ENCODE measurements around the gene ATG9B. TPM values are rescaled to one million over a fixed set of nuclear protein-coding genes. Genes with fewer than 3 reads are reported as not detected.

Gene ATG9B
- polyA plus RNA-seq, 1 experiment = 0.06 TPM

DNA sequence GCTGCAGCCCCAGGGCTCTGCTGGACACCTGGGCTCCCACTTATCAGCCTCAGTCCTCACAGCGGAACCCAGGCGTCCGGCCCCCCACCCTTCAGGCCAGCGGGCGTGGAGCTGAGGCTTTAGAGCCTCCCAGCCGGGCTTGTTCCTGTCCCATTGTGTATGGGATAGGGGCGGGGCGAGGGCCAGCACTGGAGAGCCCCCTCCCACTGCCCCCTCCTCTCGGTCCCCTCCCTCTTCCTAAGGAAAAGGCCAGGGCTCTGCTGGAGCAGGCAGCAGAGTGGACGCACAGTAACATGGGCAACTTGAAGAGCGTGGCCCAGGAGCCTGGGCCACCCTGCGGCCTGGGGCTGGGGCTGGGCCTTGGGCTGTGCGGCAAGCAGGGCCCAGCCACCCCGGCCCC lies 30.8 kb downstream of the ATG9B start:
- H3K27ac ChIP-seq (ENCODE audit: low read depth, low read length) = no peak overlapping the region
- ChIA-PET POLR2A (no interaction called here), CTCF (interaction anchor here (1.3 to 2.2 kb wide), 5 partner anchors 8 to 95 kb away, joined by 5 to 12 read pairs (median 8); no protein-coding TSS in a partner anchor)
- H3K4me3 ChIP-seq (ENCODE audit: low read depth, low read length) = no peak overlapping the region
- TF ChIP-seq, protein P1, sequence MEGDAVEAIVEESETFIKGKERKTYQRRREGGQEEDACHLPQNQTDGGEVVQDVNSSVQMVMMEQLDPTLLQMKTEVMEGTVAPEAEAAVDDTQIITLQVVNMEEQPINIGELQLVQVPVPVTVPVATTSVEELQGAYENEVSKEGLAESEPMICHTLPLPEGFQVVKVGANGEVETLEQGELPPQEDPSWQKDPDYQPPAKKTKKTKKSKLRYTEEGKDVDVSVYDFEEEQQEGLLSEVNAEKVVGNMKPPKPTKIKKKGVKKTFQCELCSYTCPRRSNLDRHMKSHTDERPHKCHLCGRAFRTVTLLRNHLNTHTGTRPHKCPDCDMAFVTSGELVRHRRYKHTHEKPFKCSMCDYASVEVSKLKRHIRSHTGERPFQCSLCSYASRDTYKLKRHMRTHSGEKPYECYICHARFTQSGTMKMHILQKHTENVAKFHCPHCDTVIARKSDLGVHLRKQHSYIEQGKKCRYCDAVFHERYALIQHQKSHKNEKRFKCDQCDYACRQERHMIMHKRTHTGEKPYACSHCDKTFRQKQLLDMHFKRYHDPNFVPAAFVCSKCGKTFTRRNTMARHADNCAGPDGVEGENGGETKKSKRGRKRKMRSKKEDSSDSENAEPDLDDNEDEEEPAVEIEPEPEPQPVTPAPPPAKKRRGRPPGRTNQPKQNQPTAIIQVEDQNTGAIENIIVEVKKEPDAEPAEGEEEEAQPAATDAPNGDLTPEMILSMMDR (IDR thresholded peaks at IDR 0.05; ENCODE audit: low read depth, low read length) = no peak
- H3K27me3 ChIP-seq (ENCODE audit: control insufficient read depth, insufficient read depth, low read length) = peaks cover 7% of the 10 kb centered on the region
- H3K9me3 ChIP-seq (ENCODE audit: control insufficient read depth, insufficient read depth, low read length) = peaks cover 17% of the 10 kb centered on the region
- DNase-seq (ENCODE audit: low read depth, low spot score) = no peak

DNA sequence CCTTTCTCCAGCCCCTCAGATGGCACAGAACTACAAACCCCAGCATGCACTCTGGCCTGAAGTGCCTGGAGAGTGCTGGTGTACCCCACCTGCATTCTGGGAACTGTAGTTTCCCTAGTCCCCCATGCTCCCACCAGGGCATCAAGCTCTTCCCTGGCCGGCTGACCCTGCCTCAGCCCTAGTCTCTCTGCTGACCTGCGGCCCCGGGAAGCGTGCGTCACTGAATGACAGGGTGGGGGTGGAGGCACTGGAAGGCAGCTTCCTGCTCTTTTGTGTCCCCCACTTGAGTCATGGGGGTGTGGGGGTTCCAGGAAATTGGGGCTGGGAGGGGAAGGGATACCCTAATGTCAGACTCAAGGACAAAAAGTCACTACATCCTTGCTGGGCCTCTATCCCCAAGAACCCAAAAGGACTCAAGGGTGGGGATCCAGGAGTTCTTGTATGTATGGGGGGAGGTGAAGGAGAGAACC lies 31.4 kb downstream of the ATG9B start:
- TF ChIP-seq, protein P1 (IDR thresholded peaks at IDR 0.05; ENCODE audit: low read depth, low read length) = no peak
- ChIA-PET POLR2A (no interaction called here), CTCF (interaction anchor here (1.5 to 4.5 kb wide), 3 partner anchors 26 to 95 kb away, joined by 3 to 46 read pairs (median 8); no protein-coding TSS in a partner anchor)
- Histone ChIP-seq H3K27ac (ENCODE audit: low read depth, low read length) (no peak overlapping the region), H3K4me3 (ENCODE audit: low read depth, low read length) (no peak overlapping the region), H3K9me3 (ENCODE audit: control insufficient read depth, insufficient read depth, low read length) (peaks cover 17% of the 10 kb centered on the region), H3K27me3 (ENCODE audit: control insufficient read depth, insufficient read depth, low read length) (peaks cover 7% of the 10 kb centered on the region)
- DNase-seq (ENCODE audit: low read depth, low spot score) = no peak

DNA sequence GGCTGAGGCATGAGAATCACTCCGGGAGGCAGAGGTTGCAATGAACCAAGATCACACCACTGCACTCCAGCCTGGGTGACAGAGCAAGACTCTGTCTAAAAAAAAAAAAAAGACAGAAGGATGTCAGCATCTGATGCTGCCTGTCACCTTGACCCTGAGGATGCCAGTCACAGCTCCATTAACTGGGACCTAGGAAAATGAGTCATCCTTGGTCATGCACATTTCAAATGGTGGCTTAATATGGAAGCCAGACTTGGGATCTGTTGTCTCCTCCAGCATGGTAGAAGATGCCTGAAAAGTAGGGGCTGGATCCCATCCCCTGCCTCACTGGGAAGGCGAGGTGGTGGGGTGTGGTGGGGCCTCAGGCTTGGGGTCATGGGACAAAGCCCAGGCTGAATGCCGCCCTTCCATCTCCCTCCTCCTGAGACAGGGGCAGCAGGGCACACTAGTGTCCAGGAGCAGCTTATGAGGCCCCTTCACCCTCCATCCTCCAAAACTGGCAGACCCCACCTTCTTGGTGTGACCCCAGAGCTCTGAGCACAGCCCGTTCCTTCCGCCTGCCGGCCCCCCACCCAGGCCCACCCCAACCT lies 32.1 kb downstream of the ATG9B start:
- H3K27ac ChIP-seq (ENCODE audit: low read depth, low read length) = no peak overlapping the region
- ChIA-PET CTCF (interaction anchor here (0.6 to 4.5 kb wide), 5 partner anchors 26 to 94 kb away, joined by 3 to 46 read pairs (median 4); no protein-coding TSS in a partner anchor), POLR2A (interaction anchor here (0.7 kb wide), 1 partner anchor 562 kb away, joined by 3 read pairs; no protein-coding TSS in a partner anchor)
- peaks cover 17% of the 10 kb centered on the region for H3K9me3 ChIP-seq (ENCODE audit: control insufficient read depth, insufficient read depth, low read length)
- no peak overlapping the region for H3K4me3 ChIP-seq (ENCODE audit: low read depth, low read length)
- TF ChIP-seq, protein P1 (IDR thresholded peaks at IDR 0.05; ENCODE audit: low read depth, low read length) = no peak
- DNase-seq (ENCODE audit: low read depth, low spot score) = no peak
- H3K27me3 ChIP-seq (ENCODE audit: control insufficient read depth, insufficient read depth, low read length) = peaks cover 10% of the 10 kb centered on the region

DNA sequence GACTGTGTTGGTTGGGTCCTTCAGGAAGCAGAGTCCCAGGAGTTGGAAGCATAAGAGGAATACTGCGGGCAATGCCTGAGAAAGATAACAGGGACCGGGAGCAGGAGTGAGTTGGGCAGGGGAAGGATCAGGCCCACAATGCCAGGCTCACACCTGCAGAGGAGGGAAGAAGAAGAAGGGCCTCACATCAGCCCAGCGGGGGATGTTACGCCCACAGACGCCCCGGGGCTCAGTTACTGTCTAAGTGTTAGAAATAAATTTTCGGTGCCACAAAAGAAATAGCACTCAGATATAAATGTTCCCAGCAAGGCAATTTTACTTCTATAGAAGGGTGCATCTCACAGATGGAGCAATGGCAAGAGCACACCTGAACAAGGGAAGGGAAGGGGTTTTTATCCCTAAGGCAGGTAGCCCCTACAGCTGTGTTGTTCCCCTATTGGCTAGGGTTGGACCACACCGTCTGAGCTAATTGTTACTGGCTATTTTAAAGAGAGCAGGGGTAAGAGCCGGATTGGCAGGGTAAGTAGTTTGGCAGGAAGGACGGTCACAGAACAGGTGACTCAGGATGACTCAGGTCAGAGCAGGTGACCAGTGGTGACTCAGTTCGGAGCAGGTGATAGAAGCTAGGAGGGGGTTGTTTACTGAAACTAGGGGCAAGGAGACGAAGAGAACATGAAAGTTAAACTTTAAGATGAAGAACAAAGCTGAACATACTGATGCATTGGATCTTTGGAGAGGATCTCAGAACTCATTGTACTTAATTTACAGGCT lies 33.7 kb downstream of the ATG9B start, which contains the start of gene NOS3:
TSS of gene NOS3 (plus strand) at position 602 of the 771 bp plus-strand sequence. CDS start 2,787 bp downstream, outside the sequence.
- POLR2A ChIA-PET = no interaction called here

More for the DNA sequence above, 33.7 kb downstream of the ATG9B start, which contains the start of gene NOS3:
- Histone ChIP-seq H3K4me3 (ENCODE audit: low read depth, low read length) (no peak within 1 kb of the TSS), H3K9me3 (ENCODE audit: control insufficient read depth, insufficient read depth, low read length) (peaks cover 17% of the 10 kb centered on the region), H3K27me3 (ENCODE audit: control insufficient read depth, insufficient read depth, low read length) (peaks cover 13% of the 10 kb centered on the region), H3K27ac (ENCODE audit: low read depth, low read length) (no peak within 1 kb of the TSS)
- TF ChIP-seq, protein P1 (IDR thresholded peaks at IDR 0.05; ENCODE audit: low read depth, low read length) = no peak
- CTCF ChIA-PET = interaction anchor here (1.3 to 4.5 kb wide), 4 partner anchors 10 to 92 kb away, joined by 3 to 46 read pairs (median 12); no protein-coding TSS in a partner anchor
- DNase-seq (ENCODE audit: low read depth, low spot score) = no peak

Data from AG04450 (cell line).